HEK293 (cell line): ENCODE results near the gene FRMD3.

Experiments used
- CTCF ChIP-seq: fragments of 450-650 bp; formaldehyde crosslinking; IDR thresholded peaks from 2 replicates; pipeline ENCODE4 v1.5.1; 2016; ENCODE audit warnings: missing biosample characterization, missing genetic modification characterization
- OSR2 ChIP-seq: fragments of 450-650 bp; formaldehyde crosslinking; IDR thresholded peaks from 2 replicates; pipeline ENCODE4 v1.5.1; 2016; ENCODE audit warnings: missing biosample characterization, missing genetic modification characterization
- ZFP3 ChIP-seq: fragments of 450-650 bp; formaldehyde crosslinking; IDR thresholded peaks from 2 replicates; pipeline ENCODE4 v1.5.1; 2016; ENCODE audit warnings: low read depth, missing biosample characterization, missing genetic modification characterization
- ZNF558 ChIP-seq: fragments of 450-650 bp; formaldehyde crosslinking; IDR thresholded peaks from 2 replicates; pipeline ENCODE4 v1.5.1; 2016; ENCODE audit warnings: missing biosample characterization, missing genetic modification characterization

GRCh38 chr9:83497441-83497840 is 40.8 kb downstream of the FRMD3 start:
- TF ChIP-seq ZNF558 (tag by site-specific recombination), result no peak
- TF ChIP-seq CTCF (tag by site-specific recombination), result no peak
- TF ChIP-seq ZFP3 (tag by site-specific recombination), result no peak
- TF ChIP-seq OSR2, result no peak
